ENCODE results near the gene MAPK8IP3. TPM values are rescaled to one million over a fixed set of nuclear protein-coding genes. Genes with fewer than 3 reads are reported as not detected.

Gene MAPK8IP3
- total RNA-seq, 2 donors from 2014 or later: 44.0 to 62.6 TPM

DNA sequence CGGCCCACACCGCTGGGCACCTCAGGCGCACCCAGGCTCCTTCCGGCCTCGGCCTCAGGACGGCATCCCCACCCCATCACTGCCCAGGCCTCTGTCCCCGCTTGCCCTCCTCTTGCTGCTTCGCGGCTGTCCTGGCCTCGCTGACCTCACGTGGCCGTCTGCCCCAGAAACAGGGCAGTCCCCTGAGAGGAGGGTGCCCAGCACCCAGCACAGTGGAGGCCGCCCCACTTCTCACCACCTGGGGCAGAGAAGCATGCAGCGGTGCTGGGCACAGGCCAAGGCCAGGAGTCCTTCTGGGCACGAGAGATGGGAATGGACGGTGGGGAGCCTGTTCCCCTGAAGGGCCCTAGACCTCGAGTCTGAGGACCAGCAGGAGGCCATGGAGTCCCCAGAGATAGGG lies 111.7 kb downstream of the MAPK8IP3 start:
- intact Hi-C loops (cut with DNase I): no loop called here
- no peaks in the 10 kb centered on the region for H3K27me3 ChIP-seq
- H3K4me3 ChIP-seq: no peak overlapping the region
- no peaks in the 10 kb centered on the region for H3K9me3 ChIP-seq
- no peak overlapping the region for H3K9ac ChIP-seq (ENCODE audit: low read depth in 2 of 2, low read length in 2 of 2)
- H3K36me3 ChIP-seq: peaks cover 15% of the 10 kb centered on the region
- H3K27ac ChIP-seq: no peak overlapping the region
- TF ChIP-seq, protein P1, sequence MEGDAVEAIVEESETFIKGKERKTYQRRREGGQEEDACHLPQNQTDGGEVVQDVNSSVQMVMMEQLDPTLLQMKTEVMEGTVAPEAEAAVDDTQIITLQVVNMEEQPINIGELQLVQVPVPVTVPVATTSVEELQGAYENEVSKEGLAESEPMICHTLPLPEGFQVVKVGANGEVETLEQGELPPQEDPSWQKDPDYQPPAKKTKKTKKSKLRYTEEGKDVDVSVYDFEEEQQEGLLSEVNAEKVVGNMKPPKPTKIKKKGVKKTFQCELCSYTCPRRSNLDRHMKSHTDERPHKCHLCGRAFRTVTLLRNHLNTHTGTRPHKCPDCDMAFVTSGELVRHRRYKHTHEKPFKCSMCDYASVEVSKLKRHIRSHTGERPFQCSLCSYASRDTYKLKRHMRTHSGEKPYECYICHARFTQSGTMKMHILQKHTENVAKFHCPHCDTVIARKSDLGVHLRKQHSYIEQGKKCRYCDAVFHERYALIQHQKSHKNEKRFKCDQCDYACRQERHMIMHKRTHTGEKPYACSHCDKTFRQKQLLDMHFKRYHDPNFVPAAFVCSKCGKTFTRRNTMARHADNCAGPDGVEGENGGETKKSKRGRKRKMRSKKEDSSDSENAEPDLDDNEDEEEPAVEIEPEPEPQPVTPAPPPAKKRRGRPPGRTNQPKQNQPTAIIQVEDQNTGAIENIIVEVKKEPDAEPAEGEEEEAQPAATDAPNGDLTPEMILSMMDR (IDR thresholded peaks at IDR 0.05): no peak
- H3K4me1 ChIP-seq: no peaks in the 10 kb centered on the region
- no peak for DNase-seq

- no peaks in the 10 kb centered on the region for H3K9me3 ChIP-seq
- no peaks in the 10 kb centered on the region for H3K4me1 ChIP-seq
- H3K9ac ChIP-seq (ENCODE audit: low read depth in 2 of 2, low read length in 2 of 2): no peak overlapping the region
- H3K27me3 ChIP-seq: no peaks in the 10 kb centered on the region
- TF ChIP-seq, protein P1 (IDR thresholded peaks at IDR 0.05): no peak
- peaks cover 15% of the 10 kb centered on the region for H3K36me3 ChIP-seq
- H3K27ac ChIP-seq: no peak overlapping the region
- H3K4me3 ChIP-seq: no peak overlapping the region
- intact Hi-C loops (cut with DNase I): no loop called here
- DNase-seq: no peak
These were observed 112.3 kb downstream of the MAPK8IP3 start for GRCh38 chr16:1818204-1818872.

- Histone ChIP-seq H3K27me3 (no peaks in the 10 kb centered on the region), H3K27ac (no peak overlapping the region), H3K4me3 (no peak overlapping the region), H3K36me3 (peaks cover 15% of the 10 kb centered on the region), H3K4me1 (no peaks in the 10 kb centered on the region), H3K9ac (ENCODE audit: low read depth in 2 of 2, low read length in 2 of 2) (no peak overlapping the region), H3K9me3 (no peaks in the 10 kb centered on the region)
- DNase-seq: no peak
- intact Hi-C loops (cut with DNase I): no loop called here
- TF ChIP-seq, protein P1 (IDR thresholded peaks at IDR 0.05): no peak
These were observed 113.0 kb downstream of the MAPK8IP3 start for GRCh38 chr16:1818873-1819525.

DNA sequence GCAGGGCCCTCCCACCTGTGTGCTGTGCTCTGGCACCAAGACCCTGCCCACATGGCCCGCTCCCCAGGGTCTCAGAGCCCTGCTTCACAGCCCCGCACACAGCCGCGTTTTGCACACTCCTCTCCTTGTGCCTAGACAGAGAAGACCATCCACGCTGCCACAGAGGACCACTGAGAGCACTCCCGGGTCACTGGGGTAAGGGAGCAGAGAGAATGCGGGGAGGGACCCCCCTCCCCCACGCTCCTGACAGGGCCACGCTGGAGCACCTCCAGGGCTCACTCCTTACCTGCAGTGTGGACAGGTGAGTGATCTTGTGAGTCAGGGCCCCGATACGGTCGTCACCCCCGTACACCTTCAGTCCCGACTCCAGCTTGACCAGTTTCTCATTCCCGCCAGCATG lies 113.6 kb downstream of the MAPK8IP3 start:
- Histone ChIP-seq H3K27ac (no peak overlapping the region), H3K9ac (ENCODE audit: low read depth in 2 of 2, low read length in 2 of 2) (no peak overlapping the region), H3K36me3 (peaks cover 15% of the 10 kb centered on the region), H3K27me3 (no peaks in the 10 kb centered on the region), H3K4me1 (no peaks in the 10 kb centered on the region), H3K4me3 (no peak overlapping the region), H3K9me3 (no peaks in the 10 kb centered on the region)
- intact Hi-C loops (cut with DNase I): no loop called here
- DNase-seq: no peak
- TF ChIP-seq, protein P1 (IDR thresholded peaks at IDR 0.05): no peak

Small RNAs within 50 kb of the gene (microRNA-seq; reads per million reads assigned to microRNA genes)
- gene MIR3177: 2.2 reads per million

Other genes starting within 250 kb of the MAPK8IP3 start
- gene CLCN7, start 231.2 kb upstream of the MAPK8IP3 start, total RNA-seq: 10 to 100 TPM; 42.4 to 61.5 TPM
- not detected for gene PTX4, start 217.3 kb upstream of the MAPK8IP3 start, total RNA-seq
- gene TELO2, start 212.8 kb upstream of the MAPK8IP3 start, total RNA-seq: 10 to 100 TPM; 18.4 to 76.0 TPM
- gene TMEM204, start 172.5 kb upstream of the MAPK8IP3 start, total RNA-seq: 1 to 10 TPM; 2.9 to 5.0 TPM
- gene IFT140, start 94.1 kb upstream of the MAPK8IP3 start, total RNA-seq: 10 to 100 TPM; 12.5 to 15.6 TPM
- gene CRAMP1, start 93.8 kb upstream of the MAPK8IP3 start, total RNA-seq: 10 to 100 TPM; 13.6 to 17.1 TPM
- 100 to 1,000 TPM in 1 of 2 donors, 10 to 100 TPM in 1; 53.5 to 123 TPM for gene JPT2, start 27.9 kb upstream of the MAPK8IP3 start, total RNA-seq
- gene NME3, start 65.3 kb downstream of the MAPK8IP3 start, total RNA-seq: 10 to 100 TPM; 61.3 to 79.7 TPM
- gene EME2, start 66.6 kb downstream of the MAPK8IP3 start, total RNA-seq: 10 to 100 TPM; 16.7 to 30.6 TPM
- gene MRPS34, start 66.9 kb downstream of the MAPK8IP3 start, total RNA-seq: 100 to 1,000 TPM; 106 to 227 TPM
- gene SPSB3, start 76.4 kb downstream of the MAPK8IP3 start, total RNA-seq: 10 to 100 TPM; 32.7 to 35.9 TPM
- gene NUBP2, start 76.8 kb downstream of the MAPK8IP3 start, total RNA-seq: 10 to 100 TPM; 30.0 to 72.8 TPM
- 1 to 10 TPM; 5.7 to 7.0 TPM for gene IGFALS, start 87.5 kb downstream of the MAPK8IP3 start, total RNA-seq
- 10 to 100 TPM; 61.9 to 64.7 TPM for gene HAGH, start 120.6 kb downstream of the MAPK8IP3 start, total RNA-seq
- gene FAHD1, start 121.0 kb downstream of the MAPK8IP3 start, total RNA-seq: 10 to 100 TPM; 55.5 to 73.9 TPM
- under 1 TPM in 1 of 2 donors, not detected in 1; 0.27 TPM for gene MEIOB, start 166.0 kb downstream of the MAPK8IP3 start, total RNA-seq
- under 1 TPM; 0.59 to 0.82 TPM for gene HS3ST6, start 212.2 kb downstream of the MAPK8IP3 start, total RNA-seq
- gene MSRB1, start 237.0 kb downstream of the MAPK8IP3 start, total RNA-seq: 10 to 100 TPM; 33.0 to 61.2 TPM
- gene RPL3L, start 248.5 kb downstream of the MAPK8IP3 start, total RNA-seq: not detected

Data from colonic mucosa (tissue), 4 donors.